Suprapubic skin (tissue), 4 donors: Measurements from ENCODE around the gene DOC2B.

Source experiments
- CTCF ChIP-seq, 2 donors: fragments of 200-600 bp in 1 of 2; fragments of 450-650 bp in 1 of 2; sonication (generic) in 1 of 2; IDR thresholded peaks; one replicate each; pipeline ENCODE4 v1.5.1; 2016 to 2019; ENCODE audit warnings: antibody characterized with exemption in 2 of 2, mild to moderate bottlenecking in 1 of 2, moderate library complexity in 1 of 2
- EP300 ChIP-seq: sonication (generic); formaldehyde crosslinking; IDR thresholded peaks from one replicate; pipeline ENCODE4 v1.6.1; 2017; ENCODE audit warnings: antibody characterized with exemption
- POLR2A ChIP-seq, 2 donors: fragments of 450-650 bp; IDR thresholded peaks; one replicate each; pipeline ENCODE4 v1.6.1; 2017; ENCODE audit warnings: antibody characterized with exemption in 2 of 2, mild to moderate bottlenecking in 2 of 2, moderate library complexity in 2 of 2
- POLR2AphosphoS5 ChIP-seq, 3 donors: sonication (generic); formaldehyde crosslinking; IDR thresholded peaks; one replicate each; pipeline ENCODE4 v1.6.1; 2017; ENCODE audit warnings: antibody characterized with exemption in 3 of 3

GRCh38 chr17:155576-155975 is 25.9 kb downstream of the DOC2B start:
- TF ChIP-seq CTCF (IDR thresholded peaks at IDR 0.05) (no peak), POLR2A (IDR thresholded peaks at IDR 0.05) (no peak), EP300 (no peak), POLR2AphosphoS5 (IDR thresholded peaks at IDR 0.05) (no peak)
